ENCODE results near the gene PILRA. TPM values are rescaled to one million over a fixed set of nuclear protein-coding genes. Genes with fewer than 3 reads are reported as not detected.

The PILRA gene
- total RNA-seq, 1 experiment from 2014 or later: 3.2 TPM

GRCh38 chr7:100428967-100429636 lies 55.8 kb downstream of the PILRA start:
- H3K56ac ChIP-seq (ENCODE audit: insufficient read length, low read depth, low read length): no peak overlapping the region
- H2AFZ ChIP-seq (ENCODE audit: low read length): no peak overlapping the region
- H2BK15ac ChIP-seq (ENCODE audit: low read depth, low read length): no peak overlapping the region
- peak overlapping the region; percentile 68 for H3K4me2 ChIP-seq (ENCODE audit: insufficient read depth, insufficient read length, low read length)
- no peak overlapping the region for H2BK120ac ChIP-seq (ENCODE audit: low read depth, low read length, poor library complexity, severe bottlenecking)
- H3K14ac ChIP-seq (ENCODE audit: insufficient read depth, low read length): peak overlapping the region; percentile 95
- no peak for TF ChIP-seq CTCF (conservative IDR thresholded peaks at IDR 0.05)
- no peak overlapping the region for H3T11ph ChIP-seq (ENCODE audit: low read length)
- H3K27me3 ChIP-seq (ENCODE audit: insufficient read depth, low read length): no peaks in the 10 kb centered on the region
- H3K4ac ChIP-seq (ENCODE audit: low read depth, low read length): no peak overlapping the region; the same call in 1 of the 2 replicates
- peaks cover 3% of the 10 kb centered on the region for H3K79me1 ChIP-seq (ENCODE audit: insufficient read depth, low read depth, low read length, poor library complexity, severe bottlenecking)
- H2BK20ac ChIP-seq (ENCODE audit: low read depth, low read length, poor library complexity, severe bottlenecking): no peak overlapping the region
- Mint-ChIP-seq H3K27ac (peak overlapping the region; percentile 100), H3K36me3 (ENCODE audit: insufficient read depth in 1 of 3, low read depth in 3 of 3) (peaks cover 28 to 37% (median 29%) of the 10 kb centered on the region in 3 experiments), H3K4me3 (peak overlapping the region; percentile 95 to 98), H3K9me3 (peaks cover 4 to 14% of the 10 kb centered on the region in 2 experiments; a peak in 3 of 5 replicates), H3K27me3 (ENCODE audit: low read depth) (peaks cover 25% of the 10 kb centered on the region), H3K4me1 (peaks cover 34 to 35% of the 10 kb centered on the region in 2 experiments)
- H3K79me2 ChIP-seq (ENCODE audit: insufficient read depth, low read length): no peaks in the 10 kb centered on the region; the same call in 1 of the 2 replicates
- no peak overlapping the region for H4K8ac ChIP-seq (replicated peaks; ENCODE audit: insufficient read length, low read depth, low read length)
- H4K5ac ChIP-seq (ENCODE audit: insufficient read length, low read depth, low read length): no peak overlapping the region
- H3K9ac ChIP-seq (ENCODE audit: extremely low read depth, insufficient read length, low read length): peak overlapping the region; percentile 86
- H2BK5ac ChIP-seq (ENCODE audit: insufficient read length, low read length): no peak overlapping the region
- H3K4me1 ChIP-seq (ENCODE audit: insufficient read depth, low read length): no peaks in the 10 kb centered on the region
- no peaks in the 10 kb centered on the region for H4K20me1 ChIP-seq (ENCODE audit: control insufficient read depth, insufficient read depth, insufficient read length)
- no peak overlapping the region for H3K23ac ChIP-seq (ENCODE audit: insufficient read length, low read depth, low read length)
- no peak overlapping the region for H2BK12ac ChIP-seq (ENCODE audit: insufficient read length, low read depth, low read length)
- peak overlapping the region; percentile 97 for H3K18ac ChIP-seq (ENCODE audit: insufficient read length, low read depth, low read length)
- peak overlapping the region; percentile 68 for H3K27ac ChIP-seq (ENCODE audit: insufficient read length, low read depth, low read length)
- peaks cover 4% of the 10 kb centered on the region for H3K23me2 ChIP-seq (ENCODE audit: insufficient read length, low read depth, low read length, poor library complexity, severe bottlenecking)
- DNase-seq: peak; percentile 99
- H2AK5ac ChIP-seq (ENCODE audit: insufficient read length, low read length): no peak overlapping the region
- no peaks in the 10 kb centered on the region for H3K9me3 ChIP-seq (ENCODE audit: control insufficient read depth, low read depth, low read length)
- no peak overlapping the region for H4K91ac ChIP-seq (ENCODE audit: insufficient read length, low read depth, low read length)
- WGBS (ENCODE audit: extremely low coverage, insufficient read length, low lambda C conversion rate): no CpG with 5 or more reads among the region's 40 CpGs

Data from H9 (cell line).